RWPE2 (cell line): ENCODE data around the gene PPP2R3C.
A peak's percentile ranks its signal among the peaks of the same experiment; 100 is the strongest.

Experiments used
- ATAC-seq: fragments of 200-7000 bp; cut with Tn5 transposase; 3 replicates; pipeline ENCODE4 v1.9.1; 2021; ENCODE audit warnings: low read depth
- DNase-seq: peaks from one replicate; pipeline ENCODE4 v3.0.0-alpha.2; 2020; ENCODE audit warnings: low spot score
- H3K27ac ChIP-seq: fragments of 450-650 bp; 2 replicates; pipeline ENCODE4 v1.5.1; 2017; ENCODE audit warnings: mild to moderate bottlenecking; ENCODE audit not compliant: poor library complexity, severe bottlenecking
- H3K27me3 ChIP-seq: fragments of 250-450 bp; sonication (Bioruptor Pico); 2 replicates; pipeline ENCODE4 v1.5.1; 2021; ENCODE audit warnings: mild to moderate bottlenecking, moderate library complexity; ENCODE audit not compliant: insufficient read depth, poor library complexity, severe bottlenecking
- H3K36me3 ChIP-seq: fragments of 250-450 bp; sonication (Bioruptor Pico); 2 replicates; pipeline ENCODE4 v1.5.1; 2020; ENCODE audit warnings: low read depth, mild to moderate bottlenecking, moderate library complexity
- H3K4me1 ChIP-seq: fragments of 250-450 bp; sonication (Bioruptor Pico); 2 replicates; pipeline ENCODE4 v1.5.1; 2021; ENCODE audit warnings: mild to moderate bottlenecking, moderate library complexity; ENCODE audit not compliant: insufficient read depth, poor library complexity, severe bottlenecking
- H3K4me3 ChIP-seq: fragments of 250-450 bp; sonication (Bioruptor Pico); 2 replicates; pipeline ENCODE4 v1.5.1; 2021; ENCODE audit warnings: mild to moderate bottlenecking, moderate library complexity; ENCODE audit not compliant: severe bottlenecking
- H3K9me3 ChIP-seq: fragments of 250-450 bp; sonication (Bioruptor Pico); 2 replicates; pipeline ENCODE4 v1.5.1; 2021; ENCODE audit warnings: mild to moderate bottlenecking, moderate library complexity; ENCODE audit not compliant: severe bottlenecking
- CTCF ChIP-seq: fragments of 450-650 bp; IDR thresholded peaks from one replicate; pipeline ENCODE4 v1.5.1; 2017; ENCODE audit warnings: mild to moderate bottlenecking, moderate library complexity; ENCODE audit not compliant: poor library complexity, severe bottlenecking

PPP2R3C gene

GRCh38 chr14:35046048-35046750 lies 75.6 kb downstream of the PPP2R3C start, which contains the start of gene FAM177A1:
Gene FAM177A1 (plus strand): TSS chr14:35046272. CDS start chr14:35046464, 192 bp downstream.
- peaks cover 14% of the 10 kb centered on the region for H3K4me1 ChIP-seq
- DNase-seq (peak; percentile 100), ATAC-seq (peak; percentile 94)
- no peak for TF ChIP-seq CTCF
- H3K4me3 ChIP-seq, result peak within 1 kb of the TSS; percentile 73
- H3K9me3 ChIP-seq, result no peaks in the 10 kb centered on the region
- H3K27ac ChIP-seq, result peak within 1 kb of the TSS; percentile 82
- H3K36me3 ChIP-seq, result peaks cover 32% of the 10 kb centered on the region
- H3K27me3 ChIP-seq, result no peaks in the 10 kb centered on the region

- TF ChIP-seq CTCF, result no peak
- ATAC-seq (no peak), DNase-seq (no peak)
- peaks cover 14% of the 10 kb centered on the region for H3K4me1 ChIP-seq
- H3K27me3 ChIP-seq, result no peaks in the 10 kb centered on the region
- peak overlapping the region; percentile 82 for H3K27ac ChIP-seq
- H3K9me3 ChIP-seq, result no peaks in the 10 kb centered on the region
- H3K4me3 ChIP-seq, result peak overlapping the region; percentile 73
- peaks cover 28% of the 10 kb centered on the region for H3K36me3 ChIP-seq
Measured at GRCh38 chr14:35045798-35046047, 76.1 kb downstream of the PPP2R3C start.

GRCh38 chr14:35044939-35045797 lies 76.6 kb downstream of the PPP2R3C start:
- ATAC-seq (no peak), DNase-seq (no peak)
- TF ChIP-seq CTCF, result no peak
- Histone ChIP-seq H3K9me3 (no peaks in the 10 kb centered on the region), H3K27ac (peak overlapping the region; percentile 82), H3K4me1 (peaks cover 14% of the 10 kb centered on the region), H3K4me3 (peak overlapping the region; percentile 73), H3K27me3 (no peaks in the 10 kb centered on the region), H3K36me3 (peaks cover 22% of the 10 kb centered on the region)

- no peak for ATAC-seq
- no peak overlapping the region for H3K4me3 ChIP-seq
- TF ChIP-seq CTCF, result no peak
- H3K36me3 ChIP-seq, result peaks cover 4% of the 10 kb centered on the region
- DNase-seq, result no peak
- no peaks in the 10 kb centered on the region for H3K27me3 ChIP-seq
- H3K4me1 ChIP-seq, result peaks cover 14% of the 10 kb centered on the region
- no peaks in the 10 kb centered on the region for H3K9me3 ChIP-seq
- H3K27ac ChIP-seq, result no peak overlapping the region
Measured at GRCh38 chr14:35043046-35043445, 78.7 kb downstream of the PPP2R3C start.
